ENCODE data around the gene ISCA1. TPM values are rescaled to one million over a fixed set of nuclear protein-coding genes. Genes with fewer than 3 reads are reported as not detected.

ISCA1 gene
- polyA plus RNA-seq, 1 donor (not counting 4 experiments of a cell fraction or from before 2014, with no cell fraction given) = 37.4 TPM

- H4K20me1 ChIP-seq (ENCODE audit: control insufficient read depth, extremely low read depth, insufficient read depth, low read length) = no peaks in the 10 kb centered on the region
- H2AFZ ChIP-seq (ENCODE audit: control insufficient read depth, low read length) = no peak overlapping the region
- H3K4me3 ChIP-seq (ENCODE audit: control insufficient read depth in 2 of 3, extremely low read depth in 1 of 3, insufficient read depth in 2 of 3, low read depth in 1 of 3, low read length in 3 of 3) = no peak overlapping the region
- no peak for DNase-seq (ENCODE audit: low read depth, low spot score)
- no peak overlapping the region for H3K4me2 ChIP-seq (ENCODE audit: control insufficient read depth, extremely low read depth, insufficient read depth, low read depth, low read length)
- H3K9me1 ChIP-seq (ENCODE audit: control insufficient read depth, extremely low read depth, insufficient read depth, low read length) = no peaks in the 10 kb centered on the region
- no peaks in the 10 kb centered on the region for H3K9me3 ChIP-seq (ENCODE audit: control insufficient read depth, low read depth, low read length)
- TF ChIP-seq EZH2 (IDR thresholded peaks at IDR 0.05; ENCODE audit: low read length) (no peak), CTCF (optimal IDR thresholded peaks at IDR 0.05 in 1 of 3, IDR thresholded peaks at IDR 0.05 in 1 of 3, conservative IDR thresholded peaks at IDR 0.05 in 1 of 3; ENCODE audit: extremely low read depth in 1 of 3, insufficient read depth in 2 of 3, low read length in 3 of 3) (no peak)
- H3K27me3 ChIP-seq (ENCODE audit: control insufficient read depth, extremely low read depth, insufficient read depth, low read length) = no peaks in the 10 kb centered on the region
- no peak for FAIRE-seq
- H3K79me2 ChIP-seq (ENCODE audit: control insufficient read depth, insufficient read depth, low read length) = peaks cover 14% of the 10 kb centered on the region
- H3K4me1 ChIP-seq (ENCODE audit: control insufficient read depth, extremely low read depth, insufficient read depth, low read length) = peaks cover 10% of the 10 kb centered on the region
- H3K27ac ChIP-seq (ENCODE audit: control insufficient read depth, insufficient read depth, low read length) = no peak overlapping the region
- dilution Hi-C loops (cut with MboI; ENCODE audit: extremely low pct_ligation_motif_present, low sequenced_read_pairs) = no loop called here
- H3K36me3 ChIP-seq (ENCODE audit: control insufficient read depth in 2 of 2, extremely low read depth in 1 of 2, insufficient read depth in 2 of 2, low read length in 2 of 2) = peaks cover 0 to 3% of the 10 kb centered on the region in 2 experiments
- H3K9ac ChIP-seq (ENCODE audit: control insufficient read depth, extremely low read depth, insufficient read depth, low read length) = no peak overlapping the region
Measured at GRCh38 chr9:86285261-86285660, 2.9 kb upstream of the ISCA1 start.

- FAIRE-seq = peak; percentile 46
Measured at GRCh38 chr9:86282979-86283535, 719 bp upstream of the ISCA1 start.

More at GRCh38 chr9:86282979-86283535, 719 bp upstream of the ISCA1 start:
- H3K9me3 ChIP-seq (ENCODE audit: control insufficient read depth, low read depth, low read length) = no peaks in the 10 kb centered on the region
- peaks cover 1 to 6% of the 10 kb centered on the region in 2 experiments for H3K36me3 ChIP-seq (ENCODE audit: control insufficient read depth in 2 of 2, extremely low read depth in 1 of 2, insufficient read depth in 2 of 2, low read length in 2 of 2)
- no peaks in the 10 kb centered on the region for H3K27me3 ChIP-seq (ENCODE audit: control insufficient read depth, extremely low read depth, insufficient read depth, low read length)
- no peaks in the 10 kb centered on the region for H4K20me1 ChIP-seq (ENCODE audit: control insufficient read depth, extremely low read depth, insufficient read depth, low read length)
- H3K4me3 ChIP-seq (ENCODE audit: control insufficient read depth in 2 of 3, extremely low read depth in 1 of 3, insufficient read depth in 2 of 3, low read depth in 1 of 3, low read length in 3 of 3) = peak overlapping the region; percentile 65 to 89 (median 81)
- peak; percentile 44 for DNase-seq (ENCODE audit: low read depth, low spot score)
- peaks cover 32% of the 10 kb centered on the region for H3K79me2 ChIP-seq (ENCODE audit: control insufficient read depth, insufficient read depth, low read length)
- peaks cover 10% of the 10 kb centered on the region for H3K4me1 ChIP-seq (ENCODE audit: control insufficient read depth, extremely low read depth, insufficient read depth, low read length)
- peaks cover 3% of the 10 kb centered on the region for H3K9me1 ChIP-seq (ENCODE audit: control insufficient read depth, extremely low read depth, insufficient read depth, low read length)
- TF ChIP-seq EZH2 (IDR thresholded peaks at IDR 0.05; ENCODE audit: low read length) (no peak), CTCF (optimal IDR thresholded peaks at IDR 0.05 in 1 of 3, IDR thresholded peaks at IDR 0.05 in 1 of 3, conservative IDR thresholded peaks at IDR 0.05 in 1 of 3; ENCODE audit: extremely low read depth in 1 of 3, insufficient read depth in 2 of 3, low read length in 3 of 3) (no peak)
- peak overlapping the region; percentile 87 for H3K27ac ChIP-seq (ENCODE audit: control insufficient read depth, insufficient read depth, low read length)
- H3K4me2 ChIP-seq (ENCODE audit: control insufficient read depth, extremely low read depth, insufficient read depth, low read depth, low read length) = peak overlapping the region; percentile 84
- H2AFZ ChIP-seq (ENCODE audit: control insufficient read depth, low read length) = peak overlapping the region; percentile 93
- dilution Hi-C loops (cut with MboI; ENCODE audit: extremely low pct_ligation_motif_present, low sequenced_read_pairs) = no loop called here
- peak overlapping the region; percentile 85 for H3K9ac ChIP-seq (ENCODE audit: control insufficient read depth, extremely low read depth, insufficient read depth, low read length)
